WTC11 (cell line): ENCODE data around the gene MERTK. TPM values are rescaled to one million over a fixed set of nuclear protein-coding genes. Genes with fewer than 3 reads are reported as not detected.

Source experiments
- ATAC-seq: fragments of 200-7000 bp; cut with Tn5 transposase; 2 replicates; pipeline ENCODE4 v1.10.0; 2021; ENCODE audit warnings: mild to moderate bottlenecking, moderate library complexity
- CTCF ChIA-PET: fragments of 300-600 bp; sonication (Branson Sonifier 250); formaldehyde crosslinking; loops from one replicate; lab custom pipeline; 2021; ENCODE audit warnings: antibody characterized with exemption; lab: Charles Lee
- POLR2A ChIA-PET: fragments of 350-600 bp; sonication (Branson Sonifier 250); formaldehyde crosslinking; loops from one replicate; lab custom pipeline; 2021; ENCODE audit warnings: antibody characterized with exemption; lab: Charles Lee
- DNase-seq: peaks from one replicate; pipeline ENCODE4 v3.0.0; 2021; ENCODE audit warnings: low spot score
- H3K27ac Mint-ChIP-seq: 2 replicates; pipeline ENCODE4 v1.8.0; 2021; ENCODE audit warnings: mixed read lengths
- H3K27me3 Mint-ChIP-seq: 2 replicates; pipeline ENCODE4 v1.8.0; 2021; ENCODE audit warnings: low read depth, mild to moderate bottlenecking, moderate library complexity, mixed read lengths
- H3K36me3 Mint-ChIP-seq: 2 replicates; pipeline ENCODE4 v1.8.0; 2021; ENCODE audit warnings: mixed read lengths
- H3K4me1 Mint-ChIP-seq: 2 replicates; pipeline ENCODE4 v1.8.0; 2022; ENCODE audit warnings: mixed read lengths
- H3K4me3 Mint-ChIP-seq: 2 replicates; pipeline ENCODE4 v1.8.0; 2021; ENCODE audit warnings: mild to moderate bottlenecking, moderate library complexity, mixed read lengths
- H3K9me3 Mint-ChIP-seq: 2 replicates; pipeline ENCODE4 v1.8.0; 2021; ENCODE audit warnings: mixed read lengths
- ATF6 ChIP-seq: sonication (generic); formaldehyde crosslinking; IDR thresholded peaks from 2 replicates; pipeline ENCODE4 v1.8.1; 2023; ENCODE audit warnings: mild to moderate bottlenecking, missing genetic modification reagents
- CDX4 ChIP-seq: fragments of 250-450 bp; sonication (Bioruptor Pico); IDR thresholded peaks from 2 replicates; pipeline ENCODE4 v1.9.0; 2021; ENCODE audit warnings: moderate library complexity, mild to moderate bottlenecking, inconsistent platforms, borderline replicate concordance
- FOXK1 ChIP-seq: sonication (generic); formaldehyde crosslinking; IDR thresholded peaks from 2 replicates; pipeline ENCODE4 v1.8.0; 2022; ENCODE audit warnings: mild to moderate bottlenecking, moderate library complexity, missing genetic modification reagents
- GABPB1 ChIP-seq: sonication (generic); formaldehyde crosslinking; IDR thresholded peaks from 2 replicates; pipeline ENCODE4 v1.8.1; 2023; ENCODE audit warnings: mild to moderate bottlenecking, missing genetic modification reagents
- GRHL2 ChIP-seq: fragments of 250-450 bp; sonication (Bioruptor Pico); IDR thresholded peaks from 2 replicates; pipeline ENCODE4 v1.8.0; 2022; ENCODE audit warnings: mild to moderate bottlenecking, moderate library complexity; ENCODE audit not compliant: insufficient replicate concordance, severe bottlenecking
- NFATC4 ChIP-seq: fragments of 250-450 bp; sonication (Bioruptor Pico); IDR thresholded peaks from 2 replicates; pipeline ENCODE4 v1.9.0; 2021; ENCODE audit warnings: mild to moderate bottlenecking
- NR1H2 ChIP-seq: sonication (generic); formaldehyde crosslinking; IDR thresholded peaks from 2 replicates; pipeline ENCODE4 v1.9.0; 2021; ENCODE audit warnings: mild to moderate bottlenecking, moderate library complexity, missing genetic modification reagents
- NR2C2 ChIP-seq: sonication (generic); formaldehyde crosslinking; IDR thresholded peaks from 2 replicates; pipeline ENCODE4 v1.8.0; 2022; ENCODE audit warnings: mild to moderate bottlenecking, missing genetic modification reagents
- PRDM15 ChIP-seq: sonication (generic); formaldehyde crosslinking; IDR thresholded peaks from 2 replicates; pipeline ENCODE4 v1.8.0; 2022; ENCODE audit warnings: missing genetic modification reagents
- PREB ChIP-seq: sonication (generic); formaldehyde crosslinking; IDR thresholded peaks from 2 replicates; pipeline ENCODE4 v1.8.1; 2022; ENCODE audit warnings: mild to moderate bottlenecking, missing genetic modification reagents, moderate library complexity, borderline replicate concordance
- SMAD3 ChIP-seq: sonication (generic); formaldehyde crosslinking; IDR thresholded peaks from 2 replicates; pipeline ENCODE4 v1.8.0; 2022; ENCODE audit warnings: missing genetic modification reagents, mild to moderate bottlenecking, borderline replicate concordance
- TEAD4 ChIP-seq: sonication (generic); formaldehyde crosslinking; IDR thresholded peaks from 2 replicates; pipeline ENCODE4 v1.8.0; 2022; ENCODE audit warnings: mild to moderate bottlenecking, missing genetic modification reagents
- USF1 ChIP-seq: sonication (generic); formaldehyde crosslinking; IDR thresholded peaks from 2 replicates; pipeline ENCODE4 v1.8.0; 2022; ENCODE audit warnings: mild to moderate bottlenecking, missing genetic modification reagents
- ZNF416 ChIP-seq: fragments of 250-450 bp; sonication (Bioruptor Pico); IDR thresholded peaks from 2 replicates; pipeline ENCODE4 v1.9.0; 2021; ENCODE audit warnings: mild to moderate bottlenecking, inconsistent platforms
- total RNA-seq: library from RNA; stranded (reverse); gene quantifications from 3 replicates; pipeline ENCODE4 v1.2.3, GENCODE V29; 2021

MERTK gene
- total RNA-seq, 1 experiment from 2014 or later: 6.9 TPM

- H3K36me3 Mint-ChIP-seq: peaks cover 3% of the 10 kb centered on the region; the same call in 1 of the 2 replicates
- H3K27me3 Mint-ChIP-seq: no peaks in the 10 kb centered on the region
- H3K27ac Mint-ChIP-seq: no peak overlapping the region
- no peak for TF ChIP-seq PREB
- DNase-seq: no peak
- CTCF ChIA-PET: no interaction called here
- ATAC-seq: no peak
- H3K4me3 Mint-ChIP-seq: no peak overlapping the region
- H3K9me3 Mint-ChIP-seq: peaks cover 3% of the 10 kb centered on the region
- POLR2A ChIA-PET: no interaction called here
- H3K4me1 Mint-ChIP-seq: peaks cover 10% of the 10 kb centered on the region
Measured at GRCh38 chr2:112026509-112026908, 128.1 kb downstream of the MERTK start.

GRCh38 chr2:112027767-112028166 lies 129.4 kb downstream of the MERTK start:
- ChIA-PET CTCF (no interaction called here), POLR2A (no interaction called here)
- H3K4me1 Mint-ChIP-seq: peaks cover 23% of the 10 kb centered on the region
- no peak for DNase-seq
- no peak overlapping the region for H3K4me3 Mint-ChIP-seq
- peaks cover 3% of the 10 kb centered on the region; the same call in 1 of the 2 replicates for H3K36me3 Mint-ChIP-seq
- TF ChIP-seq SMAD3 (CRISPR knock-in tag) (no peak), FOXK1 (CRISPR knock-in tag) (no peak), GRHL2 (no peak), ZNF416 (no peak), GABPB1 (CRISPR knock-in tag) (no peak), USF1 (CRISPR knock-in tag) (no peak), PREB (no peak), CDX4 (no peak), ATF6 (CRISPR knock-in tag) (no peak), PRDM15 (CRISPR knock-in tag) (no peak), TEAD4 (CRISPR knock-in tag) (no peak), NR1H2 (CRISPR knock-in tag) (no peak), NFATC4 (CRISPR knock-in tag) (no peak), NR2C2 (CRISPR knock-in tag) (no peak)
- ATAC-seq: no peak
- no peak overlapping the region for H3K27ac Mint-ChIP-seq
- peaks cover 5% of the 10 kb centered on the region for H3K9me3 Mint-ChIP-seq
- no peaks in the 10 kb centered on the region for H3K27me3 Mint-ChIP-seq
